HG02938 (cell line): ENCODE data around the gene MAP2K5.
A peak's percentile ranks its signal among the peaks of the same experiment; 100 is the strongest.

Source experiments
- ATAC-seq: cut with Tn5 transposase; IDR thresholded peaks from one replicate; pipeline ENCODE4 v1.9.1; 2021; ENCODE audit warnings: mild to moderate bottlenecking, moderate library complexity; ENCODE audit not compliant: unreplicated experiment

The MAP2K5 gene

DNA sequence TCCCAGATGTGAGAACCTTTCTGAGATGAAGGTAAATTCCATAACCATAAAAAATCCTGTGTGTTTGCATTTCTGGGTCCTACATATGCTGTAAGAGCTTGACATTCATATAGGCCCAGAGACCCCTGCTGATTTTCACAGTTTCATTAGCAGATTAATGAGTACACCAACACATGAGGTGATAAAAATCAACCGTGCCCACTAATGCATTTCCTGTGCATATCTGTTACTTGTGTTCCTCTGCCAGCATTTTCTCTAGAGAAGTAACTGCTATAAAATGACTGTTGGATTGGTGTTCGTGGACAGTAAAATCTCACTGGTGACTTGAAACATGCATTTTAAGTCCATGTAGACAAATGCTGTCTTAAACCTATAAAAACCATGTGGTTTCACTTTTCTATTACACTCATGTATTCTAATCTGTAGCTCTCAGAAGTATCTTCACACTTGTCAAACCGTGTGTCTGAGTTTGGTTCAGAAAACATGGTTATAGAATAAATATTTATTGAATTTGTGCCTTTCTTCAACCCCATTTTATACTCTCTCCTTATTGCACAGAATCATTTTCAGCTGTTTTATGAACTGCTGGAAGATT lies 14.6 kb downstream of the MAP2K5 start:
- ATAC-seq, result no peak

DNA sequence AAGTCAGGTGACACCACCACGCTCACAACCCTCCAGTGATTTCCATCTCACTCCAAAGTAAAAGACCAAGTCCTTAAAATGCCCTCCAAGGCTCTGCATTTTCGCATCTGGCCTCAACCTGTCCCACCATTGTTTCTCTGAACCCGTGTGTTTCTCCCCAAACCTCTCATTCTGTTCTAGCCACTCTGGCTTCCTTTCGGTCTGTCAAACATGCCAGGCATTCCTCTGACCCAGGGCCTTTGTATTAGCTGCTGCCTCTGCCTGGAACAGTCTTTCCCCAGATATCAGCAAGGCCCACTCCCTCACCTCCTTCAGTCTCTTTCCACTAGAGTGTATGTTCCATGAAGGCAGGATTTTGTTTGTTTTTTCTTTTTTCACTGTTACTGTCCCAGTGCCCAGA lies 16.0 kb downstream of the MAP2K5 start:
- ATAC-seq, result no peak

DNA sequence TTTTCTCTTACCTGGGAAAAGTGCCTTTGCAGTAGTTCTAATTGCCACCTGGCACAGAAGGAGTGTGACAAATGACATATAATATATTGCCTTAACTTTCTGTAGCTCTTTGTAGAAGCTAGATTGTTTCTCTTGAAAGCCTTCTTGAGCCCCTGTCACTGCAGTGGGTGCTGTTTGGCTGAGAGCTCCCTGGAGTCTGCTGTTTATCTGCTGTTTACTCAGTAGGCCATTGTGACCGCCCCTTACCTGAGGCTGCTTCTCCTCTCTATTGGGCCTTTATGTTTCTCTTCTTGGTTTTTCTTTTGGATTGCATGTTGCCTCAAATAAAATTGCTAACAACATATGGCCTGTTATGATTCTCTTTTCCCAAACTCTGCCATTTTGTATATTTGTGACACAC lies 16.7 kb downstream of the MAP2K5 start:
- no peak for ATAC-seq

DNA sequence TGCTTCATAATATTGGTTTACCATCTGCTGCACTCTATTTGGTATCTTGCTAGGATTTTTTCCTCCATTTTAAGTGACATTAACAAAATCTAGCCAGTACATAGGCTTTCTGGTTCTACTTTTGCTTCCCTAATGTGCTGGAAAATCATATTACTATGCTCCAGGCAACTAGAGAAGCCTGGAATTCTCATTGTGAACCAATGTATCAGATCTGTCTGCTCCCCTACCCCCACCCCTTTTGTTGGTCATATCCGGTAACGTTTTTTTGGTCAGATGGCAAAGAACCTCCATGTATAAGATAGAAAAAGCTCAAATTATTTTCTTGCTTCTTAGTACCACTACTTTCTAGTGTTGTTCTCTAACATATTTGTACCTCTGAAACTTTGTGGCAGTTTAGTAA lies 17.1 kb downstream of the MAP2K5 start:
- ATAC-seq, result no peak

DNA sequence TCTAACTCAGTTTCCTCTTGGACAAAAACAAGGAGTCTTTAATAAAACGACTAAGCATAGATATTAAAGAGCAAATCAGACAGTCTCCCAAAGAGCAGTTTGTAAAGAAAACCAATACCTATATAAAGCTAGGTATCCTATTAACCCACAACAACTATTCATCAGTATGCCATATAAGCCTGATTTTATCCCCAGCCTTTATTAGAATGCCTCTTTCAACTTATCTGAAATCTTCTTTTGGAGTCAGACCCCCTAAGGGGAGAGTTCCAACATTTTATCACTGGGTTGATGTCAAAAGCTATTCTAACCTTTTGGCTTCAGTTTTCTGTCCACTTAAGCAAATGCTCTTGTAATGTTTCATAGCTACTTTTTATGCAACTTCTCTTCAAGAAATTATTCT lies 17.8 kb downstream of the MAP2K5 start:
- no peak for ATAC-seq

DNA sequence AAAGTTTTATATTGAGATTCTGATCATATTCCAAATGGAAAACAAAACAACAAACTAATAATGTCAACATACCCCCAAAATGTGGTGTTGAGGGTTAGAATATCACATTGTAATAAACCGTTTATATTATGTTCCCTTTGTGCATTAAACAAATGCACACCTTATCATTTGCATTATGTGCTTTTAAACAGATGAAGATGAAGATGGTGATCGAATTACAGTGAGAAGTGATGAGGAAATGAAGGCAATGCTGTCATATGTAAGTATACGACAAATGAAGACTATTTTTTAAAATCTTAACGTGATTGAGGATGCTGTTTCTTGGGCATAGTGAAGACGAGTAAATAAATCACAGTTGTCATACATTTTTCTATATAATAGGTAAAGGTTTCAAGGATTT lies 20.6 kb downstream of the MAP2K5 start:
- no peak for ATAC-seq

DNA sequence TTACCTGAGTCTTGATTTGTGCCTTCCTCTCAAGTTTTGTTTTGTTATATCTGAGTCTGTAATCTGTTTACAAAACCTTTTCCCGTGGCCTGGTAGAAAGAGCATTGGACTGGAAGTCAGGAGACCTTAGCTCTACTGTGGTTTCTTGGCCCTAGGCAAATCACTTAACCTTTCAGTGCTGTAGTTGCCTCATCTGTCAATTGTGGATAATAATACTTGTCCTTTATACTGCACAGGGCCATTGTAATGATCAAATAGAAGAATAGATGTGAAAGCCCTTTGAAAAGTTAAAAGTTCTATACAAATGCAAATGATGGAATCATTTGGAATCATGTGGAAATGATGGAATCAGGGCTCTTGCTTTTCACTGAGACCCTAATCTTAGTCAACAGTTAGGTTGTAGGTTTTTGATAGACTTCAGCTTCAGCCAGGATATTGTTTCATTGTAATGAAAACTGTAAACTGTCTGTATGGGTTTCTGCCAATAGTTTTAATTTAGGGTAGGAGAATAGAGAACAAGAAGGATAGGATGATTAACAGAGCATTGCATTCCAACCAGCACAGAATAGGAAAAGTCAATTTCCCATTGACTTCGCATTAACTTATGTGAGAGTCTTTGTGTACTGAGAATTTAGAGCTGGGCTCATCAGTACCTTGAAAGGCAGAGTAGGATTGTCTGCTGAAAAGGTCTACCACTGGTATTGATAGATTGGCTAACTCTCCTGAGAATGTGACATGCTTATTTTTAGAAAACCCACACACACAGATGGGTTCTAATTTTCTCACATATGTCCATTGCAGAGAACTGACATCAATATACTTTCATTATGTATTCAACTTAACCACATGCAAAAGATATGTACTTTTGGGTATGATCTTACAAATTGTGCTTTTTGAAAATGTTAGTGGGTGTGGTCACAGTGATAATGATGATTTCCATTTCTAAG lies 21.8 kb downstream of the MAP2K5 start:
- peak; percentile 91 for ATAC-seq

DNA sequence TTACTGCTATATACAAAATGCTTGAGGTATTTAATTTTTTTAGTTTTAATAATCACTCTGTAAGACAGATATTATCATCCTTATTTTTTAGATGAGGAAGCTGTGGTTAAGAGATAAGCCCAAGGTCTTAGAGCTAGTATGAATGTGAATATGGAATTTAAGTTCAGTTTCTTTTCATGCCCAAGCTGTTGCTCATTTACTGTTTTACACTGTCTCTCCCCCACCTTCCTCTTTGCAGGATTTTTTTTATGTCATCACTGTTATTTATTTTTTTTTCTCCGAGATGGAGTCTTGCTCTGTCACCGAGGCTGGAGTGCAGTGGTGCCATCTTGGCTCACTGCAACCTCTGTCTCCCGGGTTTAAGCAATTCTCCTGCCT lies 22.5 kb downstream of the MAP2K5 start:
- ATAC-seq, result peak; percentile 41

DNA sequence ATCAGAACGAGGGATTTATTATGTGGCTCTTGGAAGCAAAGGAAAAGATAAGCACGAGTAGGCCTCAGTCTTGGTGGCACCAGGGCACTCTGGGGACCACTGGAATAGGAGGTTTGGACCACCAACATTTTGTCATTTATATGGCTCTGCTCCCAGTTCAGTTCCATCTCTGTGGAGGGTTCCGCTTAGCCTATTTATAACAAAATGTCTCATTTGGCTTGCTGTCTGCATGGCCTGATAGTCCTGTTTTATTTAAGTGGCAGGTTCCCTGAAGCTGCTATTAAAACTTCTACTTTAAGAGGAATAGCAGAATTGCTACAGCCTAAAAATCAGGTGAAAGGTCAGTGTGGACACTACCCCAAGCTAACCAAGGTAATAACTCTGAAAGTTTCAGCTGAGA lies 27.2 kb downstream of the MAP2K5 start:
- ATAC-seq, result no peak

DNA sequence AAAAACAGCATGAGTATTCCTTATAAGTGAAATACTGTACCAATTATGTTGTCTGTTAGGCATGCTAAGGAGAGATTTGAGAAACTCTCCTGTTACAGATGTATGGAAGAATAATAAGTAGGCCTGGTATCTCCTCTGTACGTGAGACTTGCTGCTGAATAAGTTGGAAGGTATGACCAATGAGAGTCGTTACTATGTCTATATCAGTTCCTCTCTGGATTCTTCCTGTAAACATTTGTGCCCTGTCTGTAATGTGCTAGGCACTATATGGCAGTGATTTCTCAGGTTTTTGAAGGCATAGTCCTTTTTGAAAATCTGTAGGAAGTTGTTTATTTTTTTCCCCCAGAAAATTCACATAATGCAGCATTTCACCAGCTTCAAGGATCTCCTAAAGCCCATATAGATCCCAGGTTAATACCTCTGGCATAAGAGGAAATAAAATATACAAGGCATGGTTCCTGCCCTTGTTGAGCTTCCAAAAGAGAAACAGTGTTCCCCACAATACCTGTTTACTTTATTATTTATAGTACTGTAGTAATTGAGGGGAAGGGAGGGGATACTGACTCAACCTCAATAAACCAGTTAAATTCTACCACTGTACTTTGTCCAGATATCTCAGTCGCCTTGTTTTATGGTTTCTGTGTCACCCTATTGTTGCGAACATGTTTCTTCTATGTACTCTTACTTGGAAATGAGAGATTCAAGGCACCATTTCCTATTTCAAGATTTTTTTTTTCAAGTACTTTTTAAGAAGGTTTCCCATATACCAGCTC lies 28.6 kb downstream of the MAP2K5 start:
- no peak for ATAC-seq

DNA sequence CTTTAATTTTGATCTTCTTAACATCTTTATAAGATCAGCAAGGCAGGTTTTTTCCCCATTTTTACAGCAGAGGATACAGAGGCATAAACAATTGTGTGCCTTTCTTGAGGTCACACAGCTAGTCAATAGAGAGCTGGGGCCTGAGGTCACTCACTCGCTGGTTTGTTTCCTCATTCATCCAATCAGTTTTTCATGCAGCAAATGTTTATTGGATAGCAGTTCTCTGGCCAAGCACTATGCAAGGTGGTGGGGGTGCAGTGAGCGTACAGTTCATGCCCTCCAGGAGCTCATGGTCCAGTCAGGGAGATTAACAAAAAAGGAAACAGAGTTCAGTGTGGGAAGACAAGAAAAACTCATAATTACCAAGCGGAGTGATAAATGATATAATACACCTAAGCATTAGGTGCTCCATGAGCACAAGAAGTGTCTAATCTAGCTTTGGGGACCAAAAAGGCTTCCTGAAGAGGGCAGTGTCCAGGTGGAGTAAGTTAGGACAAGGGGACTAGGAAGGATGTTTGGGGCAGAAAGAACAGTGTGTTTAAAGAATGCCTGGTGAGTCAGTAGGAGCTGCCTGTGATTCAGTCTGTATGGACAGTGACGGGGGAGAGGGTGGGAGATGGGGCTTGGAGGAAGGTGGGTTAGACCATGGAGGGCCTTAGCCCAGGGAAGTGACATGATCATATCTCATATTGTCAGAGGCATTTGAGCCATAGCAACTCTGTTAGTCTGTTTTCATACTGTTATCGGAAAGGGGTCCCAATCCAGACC lies 29.3 kb downstream of the MAP2K5 start:
- ATAC-seq, result no peak

DNA sequence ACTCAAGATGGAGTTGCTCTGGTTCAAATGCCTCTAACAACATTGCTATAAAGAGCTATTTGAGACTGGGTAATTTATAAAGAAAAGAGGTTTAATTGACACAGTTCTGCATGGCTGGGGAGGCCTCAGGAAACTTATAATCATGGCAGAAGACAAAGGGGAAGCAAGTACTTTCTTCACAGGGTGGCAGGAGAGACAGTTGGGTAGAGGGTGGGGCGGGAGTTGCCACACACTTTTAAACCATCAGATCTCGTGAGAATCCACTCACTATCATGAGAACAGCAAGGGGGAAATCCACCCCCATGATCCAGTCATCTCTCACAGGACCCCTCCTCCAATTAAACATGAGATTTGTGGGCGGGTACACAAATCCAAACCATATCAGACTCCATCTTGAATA lies 30.7 kb downstream of the MAP2K5 start:
- no peak for ATAC-seq

DNA sequence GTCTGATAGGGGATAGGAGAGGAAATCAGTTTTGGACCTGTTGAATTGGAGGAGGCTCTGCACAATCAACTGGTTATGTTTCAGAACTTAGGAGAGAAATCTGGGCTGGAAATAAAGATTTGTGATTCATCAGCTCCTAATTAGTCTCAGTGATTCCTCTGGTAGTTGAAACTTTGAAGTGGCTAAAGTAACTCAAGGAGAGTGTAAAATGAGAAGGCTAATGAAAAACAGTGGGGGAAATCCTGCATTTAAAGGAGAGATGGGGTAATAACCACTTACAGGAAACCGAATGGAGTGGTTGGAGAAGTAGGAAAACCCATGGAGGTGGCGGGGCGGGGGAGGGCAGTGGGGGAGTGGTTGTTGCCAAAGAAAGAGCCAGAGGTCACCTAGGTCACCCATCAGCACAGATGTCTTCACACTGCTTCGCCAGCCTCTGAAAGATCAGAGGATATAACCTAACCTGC lies 32.6 kb downstream of the MAP2K5 start:
- no peak for ATAC-seq

DNA sequence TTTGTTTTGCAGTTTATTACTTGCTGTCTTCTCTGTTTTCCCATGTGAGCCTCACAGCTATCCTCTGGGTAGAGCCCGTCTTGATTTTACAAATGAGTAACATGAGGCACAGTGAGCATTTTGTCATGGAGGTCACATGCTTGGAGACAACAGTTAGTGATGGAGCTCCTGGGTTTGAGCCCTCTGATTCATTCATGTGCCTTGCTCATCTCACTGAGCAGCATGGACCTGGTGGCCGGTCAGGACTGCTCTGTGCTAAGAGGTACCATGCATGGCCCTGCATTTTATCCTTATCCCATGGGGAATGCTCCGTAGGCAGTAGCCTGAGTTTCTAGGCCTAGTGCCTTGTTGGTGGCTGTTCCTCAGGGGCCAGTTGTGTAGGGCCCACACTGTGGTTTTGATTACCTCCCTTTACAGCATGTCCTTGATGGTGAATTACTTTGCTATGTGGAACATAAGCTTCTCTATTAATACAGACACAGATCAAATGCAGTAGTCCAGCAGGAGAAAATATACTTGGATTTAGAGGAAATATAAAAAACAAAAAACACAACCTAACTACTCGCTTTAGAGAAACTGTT lies 35.6 kb downstream of the MAP2K5 start:
- ATAC-seq, result no peak

DNA sequence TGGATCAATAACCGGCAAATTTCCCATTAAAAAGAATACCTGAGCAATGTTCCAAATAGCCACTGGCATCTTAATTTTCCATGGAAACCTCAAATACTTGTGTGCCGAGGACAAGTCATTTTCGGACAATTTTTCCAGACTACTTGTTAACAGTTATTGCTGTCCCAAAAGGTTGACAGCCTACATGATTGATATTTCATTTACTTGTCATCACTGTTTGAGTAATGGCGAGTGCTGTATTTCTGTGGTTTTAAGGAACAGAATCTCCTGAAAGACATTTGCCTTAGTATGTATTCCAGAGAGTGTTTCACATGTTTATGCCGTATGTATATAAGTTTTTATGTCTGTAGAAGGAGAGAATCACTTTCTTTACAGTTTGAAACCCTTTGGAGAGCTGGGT lies 36.7 kb downstream of the MAP2K5 start:
- ATAC-seq, result no peak

DNA sequence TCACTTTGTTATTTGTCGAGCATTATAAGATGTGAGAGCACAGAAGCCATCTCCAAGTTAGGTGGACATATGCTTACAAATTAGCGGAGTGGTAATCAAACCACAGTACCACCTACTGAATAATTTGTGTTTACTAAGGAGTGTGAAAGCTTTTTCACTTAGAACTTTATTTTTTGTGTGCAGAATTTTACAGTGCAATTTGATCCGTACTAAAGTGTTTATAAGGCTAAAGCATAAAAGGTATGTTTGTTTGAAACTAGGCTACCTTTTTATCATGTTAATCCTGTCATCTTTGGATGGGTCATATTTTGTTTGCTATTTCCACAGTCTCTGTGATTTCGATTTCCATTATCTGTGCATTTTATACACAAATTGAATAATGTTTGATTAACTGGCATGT lies 37.5 kb downstream of the MAP2K5 start:
- ATAC-seq, result no peak

DNA sequence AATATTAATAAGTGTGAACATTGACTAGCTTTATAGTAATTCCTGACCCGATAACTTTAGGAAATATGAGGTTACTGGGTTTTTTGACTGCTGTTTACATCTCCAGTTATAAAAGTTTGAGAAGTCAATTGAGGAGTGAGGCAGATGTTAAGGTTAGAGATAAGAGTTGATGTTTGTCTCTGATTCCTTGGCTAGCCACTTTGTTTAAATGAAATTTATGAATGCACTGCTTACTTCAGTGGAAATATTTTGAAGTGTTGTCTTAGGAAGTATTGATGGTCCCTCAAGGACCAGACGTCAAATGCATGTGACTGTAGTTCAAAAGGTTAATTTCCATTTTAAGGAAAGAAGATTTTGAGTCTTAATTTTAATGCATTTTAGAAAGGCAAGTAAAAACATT lies 41.7 kb downstream of the MAP2K5 start:
- no peak for ATAC-seq

DNA sequence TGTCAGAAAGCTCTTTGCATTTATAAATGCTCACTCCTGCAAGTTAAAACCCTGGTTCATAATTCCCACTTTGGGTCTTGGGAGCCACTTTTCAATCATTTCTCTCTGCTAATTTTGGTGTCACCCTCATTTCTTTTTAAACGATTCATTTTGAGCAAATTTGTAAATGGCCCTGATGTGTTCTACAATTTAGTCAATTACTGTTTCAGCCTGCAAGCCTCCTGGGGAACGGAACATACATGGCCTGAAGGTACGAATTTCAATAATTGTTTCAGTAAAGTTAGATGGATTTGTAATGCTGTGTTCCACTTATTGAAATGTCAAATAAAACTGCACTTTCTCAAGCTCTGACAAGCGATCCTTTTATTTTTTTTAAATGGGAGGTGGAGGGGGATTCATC lies 43.2 kb downstream of the MAP2K5 start:
- ATAC-seq, result no peak

DNA sequence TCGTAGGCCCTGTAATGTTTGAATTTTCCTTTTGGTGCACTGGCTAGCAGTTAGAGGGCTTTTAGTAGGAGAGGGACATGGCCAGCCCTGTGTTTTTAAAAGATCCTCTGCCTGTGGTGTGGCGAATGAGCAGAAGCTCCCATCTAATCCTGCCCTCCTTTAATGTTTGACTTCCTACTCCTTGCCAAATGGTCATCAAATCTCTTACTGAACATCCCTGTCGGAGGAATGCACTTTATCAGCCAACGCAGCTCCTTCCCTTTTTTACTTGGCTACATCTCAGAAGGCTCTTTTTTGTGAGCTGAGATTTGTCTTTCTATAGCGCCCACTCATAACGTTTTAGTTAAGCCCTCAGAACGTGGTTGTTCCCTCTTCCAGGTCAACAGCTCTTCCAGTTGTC lies 44.8 kb downstream of the MAP2K5 start:
- ATAC-seq, result no peak

DNA sequence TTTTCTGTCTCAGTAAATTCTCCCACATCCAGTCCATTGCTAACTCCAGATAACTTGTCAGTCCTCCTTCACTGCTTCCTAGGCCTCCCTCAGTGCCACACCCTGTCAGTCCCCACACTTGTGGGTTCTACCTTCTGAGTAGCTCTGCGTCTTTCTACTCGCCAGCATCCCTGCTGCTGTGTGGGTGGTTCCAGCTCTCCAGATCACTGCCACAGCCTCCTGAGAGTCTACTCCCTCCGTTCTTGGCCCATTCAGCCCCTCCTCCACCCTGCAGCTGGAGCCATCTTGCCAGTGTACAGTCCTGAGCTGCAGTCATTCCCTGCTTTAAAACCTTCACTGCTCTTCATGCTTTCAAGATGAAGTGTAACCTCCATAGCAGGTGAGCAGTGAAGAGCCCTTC lies 45.3 kb downstream of the MAP2K5 start:
- ATAC-seq, result no peak

DNA sequence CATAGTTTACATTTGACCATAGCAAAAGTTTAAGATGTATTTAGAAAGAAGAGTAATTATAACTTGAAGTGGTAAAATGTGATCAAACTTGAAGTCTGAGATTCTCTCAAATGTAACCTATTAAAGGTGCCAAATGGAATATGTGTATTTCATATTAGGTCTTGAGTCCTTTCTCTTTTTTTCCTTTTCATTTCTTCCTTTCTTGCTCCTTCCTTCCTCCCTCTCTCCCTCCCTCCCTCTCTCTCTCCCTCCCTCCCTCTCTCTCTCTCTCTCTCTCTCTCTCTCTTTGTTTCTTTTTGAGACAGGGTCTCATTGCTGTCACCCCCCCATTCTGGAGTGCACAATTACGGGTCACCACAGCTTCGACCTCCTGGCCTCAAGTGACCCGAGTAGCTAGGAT lies 47.7 kb downstream of the MAP2K5 start:
- no peak for ATAC-seq
